HEK293 (cell line): ENCODE measurements around the gene HM13.
A peak's percentile ranks its signal among the peaks of the same experiment; 100 is the strongest.
"Not testable (repeated sequence)": the region's sequence is repeated elsewhere in the genome, so short reads cannot be mapped to it uniquely, and the experiment has no call there.

Experiments used
- CTCF ChIA-PET: fragments of 350-600 bp; formaldehyde crosslinking; extraction: SDS; loops from one replicate; lab custom pipeline; 2021; ENCODE audit warnings: antibody characterized with exemption; lab: Yijun Ruan, JAX
- POLR2A ChIA-PET: fragments of 300-600 bp; formaldehyde crosslinking; extraction: SDS; loops from one replicate; lab custom pipeline; 2020; ENCODE audit warnings: antibody characterized with exemption, inconsistent platforms; lab: Yijun Ruan, JAX
- H3K27ac ChIP-seq: fragments of 200-500 bp; sonication (Bioruptor generic); 2 replicates; pipeline ENCODE4 v1.5.1; 2014; ENCODE audit warnings: low read depth, low read length, control low read depth, inconsistent platforms; ENCODE audit errors: extremely low read depth
- H3K36me3 ChIP-seq, 2 experiments: fragments of 200-500 bp in 1 of 2; sonication (Bioruptor generic) in 1 of 2; 1 replicate in 1 of 2; 2 replicates in 1 of 2; pipeline ENCODE4 v1.5.1; 2014 to 2017; ENCODE audit warnings: inconsistent platforms in 2 of 2, low read length in 2 of 2; ENCODE audit not compliant: control insufficient read depth in 2 of 2, insufficient read depth in 1 of 2
- H3K4me1 ChIP-seq: fragments of 200-500 bp; sonication (Bioruptor generic); 2 replicates; pipeline ENCODE4 v1.5.1; 2014; ENCODE audit warnings: mild to moderate bottlenecking, low read length, inconsistent platforms; ENCODE audit not compliant: control insufficient read depth, insufficient read depth
- H3K4me3 ChIP-seq: 2 replicates; pipeline ENCODE4 v1.5.1; 2011; ENCODE audit warnings: low read depth, mild to moderate bottlenecking, control low read depth, low read length, moderate library complexity
- H3K9me3 ChIP-seq: fragments of 200-500 bp; sonication (Bioruptor generic); 2 replicates; pipeline ENCODE4 v1.5.1; 2014; ENCODE audit warnings: low read depth, low read length, inconsistent platforms; ENCODE audit not compliant: control insufficient read depth, insufficient read depth
- BCL11A ChIP-seq: fragments of 450-650 bp; formaldehyde crosslinking; IDR thresholded peaks from 2 replicates; pipeline ENCODE4 v1.5.1; 2016; ENCODE audit warnings: low read depth, missing biosample characterization, missing genetic modification characterization
- KLF16 ChIP-seq: fragments of 450-650 bp; formaldehyde crosslinking; IDR thresholded peaks from 2 replicates; pipeline ENCODE4 v1.5.1; 2017; ENCODE audit warnings: missing biosample characterization, missing genetic modification characterization
- KLF7 ChIP-seq: fragments of 450-650 bp; formaldehyde crosslinking; IDR thresholded peaks from 2 replicates; pipeline ENCODE4 v1.5.1; 2016; ENCODE audit warnings: missing biosample characterization, missing genetic modification characterization, borderline replicate concordance
- SETDB1 ChIP-seq: IDR thresholded peaks from one replicate; pipeline ENCODE4 v1.6.1; 2017; ENCODE audit warnings: mild to moderate bottlenecking, low read length, moderate library complexity, mixed read lengths; ENCODE audit not compliant: insufficient read length
- TCF7L2 ChIP-seq: IDR thresholded peaks from 2 replicates; pipeline ENCODE4 v1.6.1; 2011; ENCODE audit warnings: low read depth, mild to moderate bottlenecking, inconsistent platforms, low read length, moderate library complexity, borderline replicate concordance
- TSHZ1 ChIP-seq: fragments of 450-650 bp; formaldehyde crosslinking; IDR thresholded peaks from 2 replicates; pipeline ENCODE4 v1.5.1; 2016; ENCODE audit warnings: missing biosample characterization, missing genetic modification characterization, borderline replicate concordance
- ZFHX2 ChIP-seq: fragments of 450-650 bp; formaldehyde crosslinking; conservative IDR thresholded peaks from 2 replicates; pipeline ENCODE4 v1.5.1; 2016; ENCODE audit warnings: missing biosample characterization, missing genetic modification characterization
- ZNF121 ChIP-seq: fragments of 450-650 bp; formaldehyde crosslinking; IDR thresholded peaks from 2 replicates; pipeline ENCODE4 v1.5.1; 2016; ENCODE audit warnings: missing biosample characterization, missing genetic modification characterization
- ZNF174 ChIP-seq: fragments of 450-650 bp; formaldehyde crosslinking; IDR thresholded peaks from 2 replicates; pipeline ENCODE4 v1.5.0; 2017; ENCODE audit warnings: missing biosample characterization, mild to moderate bottlenecking, missing genetic modification characterization
- ZNF175 ChIP-seq: fragments of 450-650 bp; formaldehyde crosslinking; IDR thresholded peaks from 2 replicates; pipeline ENCODE4 v1.5.1; 2016; ENCODE audit warnings: missing biosample characterization, missing genetic modification characterization
- ZNF211 ChIP-seq: fragments of 450-650 bp; formaldehyde crosslinking; IDR thresholded peaks from 2 replicates; pipeline ENCODE4 v1.5.1; 2016; ENCODE audit warnings: low read depth, missing biosample characterization, missing genetic modification characterization
- ZNF274 ChIP-seq, 2 experiments: fragments of 200-500 bp in 1 of 2; fragments of 450-650 bp in 1 of 2; sonication (Bioruptor generic) in 1 of 2; formaldehyde crosslinking in 1 of 2; IDR thresholded peaks; 2 replicates each; pipeline versions ENCODE4 v1.5.1 to v1.6.1; 2014 to 2016; ENCODE audit warnings: borderline replicate concordance in 1 of 2, inconsistent platforms in 1 of 2, low read length in 1 of 2, missing biosample characterization in 1 of 2, missing genetic modification characterization in 1 of 2
- ZNF292 ChIP-seq: fragments of 450-650 bp; formaldehyde crosslinking; IDR thresholded peaks from 2 replicates; pipeline ENCODE4 v1.5.1; 2016; ENCODE audit warnings: low read depth, missing biosample characterization, missing genetic modification characterization, borderline replicate concordance
- ZNF324 ChIP-seq: fragments of 450-650 bp; formaldehyde crosslinking; IDR thresholded peaks from 2 replicates; pipeline ENCODE4 v1.5.1; 2016; ENCODE audit warnings: missing biosample characterization, missing genetic modification characterization
- ZNF350 ChIP-seq: fragments of 450-650 bp; formaldehyde crosslinking; IDR thresholded peaks from 2 replicates; pipeline ENCODE4 v1.5.0; 2017; ENCODE audit warnings: missing biosample characterization, mild to moderate bottlenecking, missing genetic modification characterization
- ZNF670 ChIP-seq: fragments of 450-650 bp; formaldehyde crosslinking; IDR thresholded peaks from 2 replicates; pipeline ENCODE4 v1.5.1; 2016; ENCODE audit warnings: missing biosample characterization, missing genetic modification characterization, low read depth
- ZNF701 ChIP-seq: fragments of 450-650 bp; formaldehyde crosslinking; IDR thresholded peaks from 2 replicates; pipeline ENCODE4 v1.5.1; 2016; ENCODE audit warnings: missing biosample characterization, missing genetic modification characterization
- TF ChIP-seq, protein P1 (sequence below): fragments of 450-650 bp; formaldehyde crosslinking; IDR thresholded peaks from 2 replicates; pipeline ENCODE4 v1.5.1; 2016; ENCODE audit warnings: missing biosample characterization, missing genetic modification characterization
- TF ChIP-seq, protein P2 (sequence below): fragments of 450-650 bp; formaldehyde crosslinking; IDR thresholded peaks from 2 replicates; pipeline ENCODE4 v1.5.1; 2016; ENCODE audit warnings: missing biosample characterization, missing genetic modification characterization
- TF ChIP-seq, protein P3 (sequence below): fragments of 450-650 bp; formaldehyde crosslinking; IDR thresholded peaks from 2 replicates; pipeline ENCODE4 v1.5.1; 2016; ENCODE audit warnings: missing biosample characterization, missing genetic modification characterization

HM13 gene

DNA sequence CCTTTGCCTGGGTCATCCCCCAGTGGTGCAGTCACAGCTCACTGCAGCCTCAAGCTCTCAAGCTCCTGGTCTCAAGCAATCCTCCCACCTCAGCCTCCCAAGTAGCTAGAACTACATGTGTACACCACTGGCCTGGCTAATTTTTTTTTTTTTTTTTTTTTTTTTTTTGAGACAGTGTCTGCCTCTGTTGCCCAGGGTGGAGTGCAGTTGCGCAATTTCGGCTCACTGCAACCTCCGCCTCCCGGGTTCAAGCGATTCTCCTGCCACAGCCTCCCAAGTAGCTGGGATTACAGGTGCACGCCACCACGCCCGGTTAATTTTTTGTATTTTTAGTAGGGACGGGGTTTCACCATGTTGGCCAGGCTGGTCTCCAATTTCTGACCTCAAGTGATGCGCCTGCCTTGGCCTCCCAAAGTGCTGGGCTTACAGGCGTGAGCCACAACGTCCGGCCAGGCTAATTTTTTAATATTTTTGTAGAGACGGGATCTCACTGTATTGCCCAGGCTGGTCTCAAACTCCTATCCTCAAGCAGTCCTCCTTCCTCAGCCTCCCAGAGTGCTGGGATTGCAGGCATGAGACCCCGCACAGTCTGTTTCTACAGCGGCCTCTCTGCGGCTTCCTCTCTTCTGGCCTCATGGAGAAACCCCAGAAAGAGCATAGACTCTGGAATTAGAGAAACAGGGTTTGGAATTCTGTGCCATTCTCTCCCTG is 65.9 kb downstream of the HM13 start:
- H3K4me3 ChIP-seq, H3K9me3 ChIP-seq, H3K36me3 ChIP-seq: not testable (repeated sequence)
- ChIA-PET CTCF (interaction anchor here (0.8 to 1.2 kb wide), 3 partner anchors 11 to 32 kb away, joined by 4 to 7 read pairs (median 5); no protein-coding TSS in a partner anchor), POLR2A (interaction anchor here (0.7 kb wide), 1 partner anchor 10 kb away, joined by 9 read pairs; no protein-coding TSS in a partner anchor)
- peak; percentile 31; the same call in 1 of the 2 replicates for TF ChIP-seq ZNF121 (tag by site-specific recombination)
- TF ChIP-seq, protein P1, sequence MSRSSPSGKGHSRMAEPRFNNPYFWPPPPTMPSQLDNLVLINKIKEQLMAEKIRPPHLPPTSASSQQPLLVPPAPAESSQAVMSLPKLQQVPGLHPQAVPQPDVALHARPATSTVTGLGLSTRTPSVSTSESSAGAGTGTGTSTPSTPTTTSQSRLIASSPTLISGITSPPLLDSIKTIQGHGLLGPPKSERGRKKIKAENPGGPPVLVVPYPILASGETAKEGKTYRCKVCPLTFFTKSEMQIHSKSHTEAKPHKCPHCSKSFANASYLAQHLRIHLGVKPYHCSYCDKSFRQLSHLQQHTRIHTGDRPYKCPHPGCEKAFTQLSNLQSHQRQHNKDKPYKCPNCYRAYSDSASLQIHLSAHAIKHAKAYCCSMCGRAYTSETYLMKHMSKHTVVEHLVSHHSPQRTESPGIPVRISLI (tag by site-specific recombination), result peak; percentile 67; the same call in 1 of the 2 replicates
- TF ChIP-seq, all 188 proteins: peak for 2; not testable (repeated sequence) for 186
- not testable (repeated sequence) for H3K4me1 ChIP-seq, H3K27ac ChIP-seq

- no peak overlapping the region for H3K27ac ChIP-seq
- no peaks in the 10 kb centered on the region for H3K36me3 ChIP-seq
- TF ChIP-seq KLF16 (no peak), ZNF175 (tag by site-specific recombination) (no peak), ZNF211 (tag by site-specific recombination) (no peak), TSHZ1 (tag by site-specific recombination) (no peak), BCL11A (tag by site-specific recombination) (no peak), TCF7L2 (no peak), ZNF670 (tag by site-specific recombination) (no peak), ZFHX2 (no peak), ZNF324 (no peak), ZNF350 (no peak), KLF7 (tag by site-specific recombination) (no peak), ZNF274 (IDR thresholded peaks at IDR 0.05; ENCODE audit: low read length) (no peak), ZNF274 (tag by site-specific recombination; IDR thresholded peaks at IDR 0.05; ENCODE audit: borderline replicate concordance) (no peak), ZNF701 (tag by site-specific recombination) (no peak), ZNF174 (tag by site-specific recombination) (no peak), ZNF292 (tag by site-specific recombination) (no peak), SETDB1 (no peak)
- TF ChIP-seq, protein P2, sequence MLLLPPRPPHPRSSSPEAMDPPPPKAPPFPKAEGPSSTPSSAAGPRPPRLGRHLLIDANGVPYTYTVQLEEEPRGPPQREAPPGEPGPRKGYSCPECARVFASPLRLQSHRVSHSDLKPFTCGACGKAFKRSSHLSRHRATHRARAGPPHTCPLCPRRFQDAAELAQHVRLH, result no peak
- TF ChIP-seq, protein P3, sequence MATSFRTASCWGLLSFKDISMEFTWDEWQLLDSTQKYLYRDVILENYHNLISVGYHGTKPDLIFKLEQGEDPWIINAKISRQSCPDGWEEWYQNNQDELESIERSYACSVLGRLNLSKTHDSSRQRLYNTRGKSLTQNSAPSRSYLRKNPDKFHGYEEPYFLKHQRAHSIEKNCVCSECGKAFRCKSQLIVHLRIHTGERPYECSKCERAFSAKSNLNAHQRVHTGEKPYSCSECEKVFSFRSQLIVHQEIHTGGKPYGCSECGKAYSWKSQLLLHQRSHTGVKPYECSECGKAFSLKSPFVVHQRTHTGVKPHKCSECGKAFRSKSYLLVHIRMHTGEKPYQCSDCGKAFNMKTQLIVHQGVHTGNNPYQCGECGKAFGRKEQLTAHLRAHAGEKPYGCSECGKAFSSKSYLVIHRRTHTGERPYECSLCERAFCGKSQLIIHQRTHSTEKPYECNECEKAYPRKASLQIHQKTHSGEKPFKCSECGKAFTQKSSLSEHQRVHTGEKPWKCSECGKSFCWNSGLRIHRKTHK (tag by site-specific recombination), result no peak
- H3K4me1 ChIP-seq, result peaks cover 3% of the 10 kb centered on the region; the same call in 1 of the 2 replicates
- CTCF ChIA-PET, result interaction anchor here (0.6 to 1.2 kb wide), 2 partner anchors 12 to 88 kb away, joined by 3 to 7 read pairs; no protein-coding TSS in a partner anchor
- POLR2A ChIA-PET, result no interaction called here
- no peaks in the 10 kb centered on the region for H3K9me3 ChIP-seq
- H3K4me3 ChIP-seq, result no peak overlapping the region
Measured at GRCh38 chr20:31580706-31581105, 66.5 kb downstream of the HM13 start.
